GM19463 (cell line): ENCODE results near the gene IFIT3.
"Not testable (repeated sequence)": the region's sequence is repeated elsewhere in the genome, so short reads cannot be mapped to it uniquely, and the experiment has no call there.

Source experiments
- ATAC-seq: cut with Tn5 transposase; IDR thresholded peaks from one replicate; pipeline ENCODE4 v1.9.1; 2021; ENCODE audit warnings: mild to moderate bottlenecking, moderate library complexity; ENCODE audit not compliant: unreplicated experiment

IFIT3 gene

GRCh38 chr10:89303161-89303560, 24.6 kb upstream of the IFIT3 start:
- no peak for ATAC-seq

DNA sequence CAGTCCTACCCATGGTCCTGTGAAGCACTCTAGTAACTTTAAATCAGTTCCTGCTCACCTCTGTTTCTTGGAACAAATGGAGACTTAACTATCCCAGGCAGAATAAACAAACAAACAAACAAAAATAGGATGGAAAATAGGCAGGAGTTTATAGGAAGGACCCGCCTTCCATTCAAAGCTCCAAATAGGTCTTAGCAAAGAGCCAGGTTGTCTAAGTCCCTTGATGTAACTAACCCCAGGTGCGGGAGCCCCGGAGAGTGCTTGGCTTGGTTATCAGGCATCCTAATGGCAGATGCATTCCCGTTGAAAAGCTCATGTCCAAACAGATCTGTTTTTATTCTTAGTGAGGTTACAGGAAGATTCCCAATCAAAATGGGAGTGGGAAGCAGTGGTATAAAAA, 23.8 kb upstream of the IFIT3 start:
- no peak for ATAC-seq

- ATAC-seq = no peak
Measured at GRCh38 chr10:89304446-89304845, 23.4 kb upstream of the IFIT3 start.

- no peak for ATAC-seq
Measured at GRCh38 chr10:89304925-89305324, 22.9 kb upstream of the IFIT3 start.

GRCh38 chr10:89305766-89306433, 21.9 kb upstream of the IFIT3 start:
- no peak for ATAC-seq

GRCh38 chr10:89306434-89307268, 21.1 kb upstream of the IFIT3 start:
- ATAC-seq = no peak

DNA sequence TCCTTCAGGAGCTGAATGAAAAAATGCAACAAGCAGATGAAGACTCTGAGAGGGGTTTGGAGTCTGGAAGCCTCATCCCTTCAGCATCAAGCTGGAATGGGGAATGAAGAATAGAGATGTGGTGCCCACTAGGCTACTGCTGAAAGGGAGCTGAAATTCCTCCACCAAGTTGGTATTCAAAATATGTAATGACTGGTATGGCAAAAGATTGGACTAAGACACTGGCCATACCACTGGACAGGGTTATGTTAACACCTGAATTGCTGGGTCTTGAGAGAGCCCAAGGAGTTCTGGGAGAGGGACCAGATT, 20.6 kb upstream of the IFIT3 start:
- ATAC-seq = no peak

- no peak for ATAC-seq
Measured at GRCh38 chr10:89308266-89308665, 19.5 kb upstream of the IFIT3 start.

- ATAC-seq = no peak
Measured at GRCh38 chr10:89308736-89309135, 19.1 kb upstream of the IFIT3 start.

- ATAC-seq = no peak
Measured at GRCh38 chr10:89309156-89310055, 18.4 kb upstream of the IFIT3 start.

- ATAC-seq = no peak
Measured at GRCh38 chr10:89310056-89310893, 17.5 kb upstream of the IFIT3 start.

- no peak for ATAC-seq
Measured at GRCh38 chr10:89312973-89313372, 14.8 kb upstream of the IFIT3 start.

DNA sequence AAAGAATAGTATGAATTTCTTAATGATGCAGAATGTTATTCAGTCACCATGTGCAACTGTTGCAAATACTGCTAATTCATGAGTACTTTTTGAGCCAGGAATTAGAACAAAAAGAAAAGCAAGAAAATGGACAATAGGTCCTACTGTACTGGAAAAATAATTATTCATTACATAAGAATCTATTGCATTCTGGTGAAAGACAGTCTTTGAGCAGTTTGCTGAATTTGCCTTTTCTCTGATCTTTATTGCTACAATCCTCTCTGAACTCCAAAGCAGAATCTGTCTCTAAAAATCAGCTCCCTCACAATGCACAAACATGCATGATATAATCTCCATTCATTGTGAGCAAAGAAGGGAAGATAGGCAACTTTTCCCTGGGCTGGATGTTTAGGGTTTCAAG, 13.1 kb upstream of the IFIT3 start:
- no peak for ATAC-seq

GRCh38 chr10:89318047-89318446, 9.8 kb upstream of the IFIT3 start:
- ATAC-seq = not testable (repeated sequence)

GRCh38 chr10:89325081-89325480, 2.7 kb upstream of the IFIT3 start:
- not testable (repeated sequence) for ATAC-seq

GRCh38 chr10:89325856-89326255, 1.9 kb upstream of the IFIT3 start:
- not testable (repeated sequence) for ATAC-seq

GRCh38 chr10:89329151-89329550, 1.4 kb downstream of the IFIT3 start:
- ATAC-seq = no peak

DNA sequence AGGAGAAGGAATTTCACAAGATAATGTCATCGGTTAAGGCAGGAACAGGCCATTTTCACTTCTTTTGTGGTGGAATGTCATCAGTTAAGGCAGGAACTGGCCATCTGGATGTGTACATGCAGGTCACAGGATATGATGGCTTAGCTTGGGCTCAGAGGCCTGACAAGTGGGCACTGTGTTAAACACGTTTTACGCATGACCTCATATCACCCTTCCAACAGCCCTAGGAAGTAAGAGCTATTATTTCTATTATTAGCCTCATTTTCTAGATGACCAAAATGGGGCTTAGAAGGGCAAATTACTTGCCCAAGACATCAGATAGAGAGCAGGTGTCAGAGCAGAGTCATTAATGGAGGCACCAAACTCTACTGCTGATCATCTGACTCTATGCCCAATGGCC, 2.2 kb downstream of the IFIT3 start:
- ATAC-seq = not testable (repeated sequence)

- ATAC-seq = no peak
Measured at GRCh38 chr10:89330537-89331212, 2.9 kb downstream of the IFIT3 start.

DNA sequence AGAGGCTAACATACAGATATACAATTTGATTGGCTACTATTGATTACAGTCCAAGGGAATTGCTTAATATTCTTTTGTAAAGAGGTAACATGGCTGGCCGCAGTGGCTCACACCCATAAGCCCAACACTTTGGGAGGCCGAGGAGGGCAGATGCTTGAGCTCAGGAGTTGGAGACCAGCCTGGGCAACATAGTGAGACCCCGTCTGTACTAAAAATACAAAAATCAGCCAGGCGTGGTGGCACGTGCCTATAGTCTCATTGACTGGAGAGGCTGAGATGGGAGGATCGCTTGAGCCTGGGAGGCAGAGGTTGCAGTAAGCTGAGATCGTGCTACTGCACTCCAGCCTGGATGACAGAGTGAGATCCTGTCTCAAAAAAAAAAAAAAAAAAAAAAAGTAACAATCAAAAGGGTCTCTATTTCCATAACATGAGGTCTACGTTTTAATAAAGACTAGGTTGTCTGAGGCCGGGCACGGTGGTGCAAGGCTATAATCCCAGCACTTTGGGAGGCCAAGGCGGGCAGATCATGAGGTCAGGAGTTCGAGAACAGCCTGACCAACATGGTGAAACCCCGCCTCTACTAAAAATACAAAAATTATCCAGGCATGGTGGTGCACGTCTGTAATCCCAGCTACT, 3.8 kb downstream of the IFIT3 start:
- ATAC-seq = not testable (repeated sequence)
